ENCODE results near the gene TNPO3. TPM values are rescaled to one million over a fixed set of nuclear protein-coding genes. Genes with fewer than 3 reads are reported as not detected.
"Not testable (repeated sequence)": the region's sequence is repeated elsewhere in the genome, so short reads cannot be mapped to it uniquely, and the experiment has no call there.

Gene TNPO3
- total RNA-seq, 3 donors from 2014 or later = 71.4 to 73.9 (median 72.0) TPM

DNA sequence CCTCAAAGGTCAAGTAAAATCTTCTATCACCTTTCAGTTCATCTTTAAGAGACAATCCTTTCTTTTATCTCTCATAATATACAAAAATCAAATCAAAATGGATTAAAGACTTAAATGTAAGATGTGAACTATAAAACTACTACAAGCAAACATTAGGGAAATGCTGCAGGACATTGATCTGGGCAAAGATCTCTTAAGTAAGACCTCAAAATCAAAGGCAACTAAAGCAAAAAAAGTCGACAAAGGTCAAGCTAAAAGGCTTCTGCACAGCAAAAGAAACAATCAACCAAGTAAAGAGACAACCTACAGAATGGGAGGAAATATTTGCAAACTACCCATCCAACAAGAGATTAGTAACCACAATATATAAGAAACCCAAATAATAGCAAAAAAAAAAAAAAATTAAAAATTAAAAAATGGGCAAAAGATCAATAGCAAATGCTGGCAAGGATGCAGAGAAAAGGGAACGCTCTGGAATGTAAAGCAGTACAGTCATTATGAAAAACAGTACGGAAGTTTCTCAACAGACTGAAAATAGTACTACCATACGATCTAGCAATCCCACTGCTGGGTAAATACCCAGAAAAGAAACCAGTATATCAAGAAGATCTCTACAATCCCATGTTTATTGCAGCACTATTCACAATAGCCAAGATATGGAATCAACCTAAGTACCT, 41.7 kb downstream of the TNPO3 start:
- H3K4me1 Mint-ChIP-seq (ENCODE audit: low read depth) = peaks cover 26% of the 10 kb centered on the region
- DNase-seq = no peak
- peaks cover 34% of the 10 kb centered on the region for H3K36me3 Mint-ChIP-seq (ENCODE audit: insufficient read depth)
- no peak for ATAC-seq
- no peak overlapping the region for H3K4me3 Mint-ChIP-seq
- H3K9me3 Mint-ChIP-seq = no peaks in the 10 kb centered on the region
- no peaks in the 10 kb centered on the region for H3K27me3 Mint-ChIP-seq (ENCODE audit: low read depth)

DNA sequence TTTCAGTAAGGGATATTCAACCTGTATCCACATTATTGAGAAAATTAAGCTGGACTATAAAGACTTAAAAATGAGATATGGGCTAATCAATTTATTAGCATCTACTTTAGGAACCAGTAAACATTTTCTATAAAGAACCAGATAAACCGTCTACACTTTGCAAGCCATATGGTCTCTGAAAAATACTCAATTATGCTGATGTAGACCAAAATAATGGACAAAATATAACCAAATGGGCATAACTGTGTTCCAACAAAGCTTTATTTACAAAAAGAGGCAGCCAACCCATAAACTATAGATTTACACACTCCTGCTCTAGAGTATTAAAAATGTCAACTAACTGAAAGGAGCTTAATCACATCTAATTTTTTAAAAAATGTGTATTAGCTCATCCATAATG, 42.3 kb downstream of the TNPO3 start:
- DNase-seq = no peak
- Mint-ChIP-seq H3K27me3 (ENCODE audit: low read depth) (no peaks in the 10 kb centered on the region), H3K36me3 (ENCODE audit: insufficient read depth) (peaks cover 34% of the 10 kb centered on the region), H3K9me3 (no peaks in the 10 kb centered on the region), H3K4me3 (no peak overlapping the region), H3K4me1 (ENCODE audit: low read depth) (peaks cover 29% of the 10 kb centered on the region)
- ATAC-seq = no peak

DNA sequence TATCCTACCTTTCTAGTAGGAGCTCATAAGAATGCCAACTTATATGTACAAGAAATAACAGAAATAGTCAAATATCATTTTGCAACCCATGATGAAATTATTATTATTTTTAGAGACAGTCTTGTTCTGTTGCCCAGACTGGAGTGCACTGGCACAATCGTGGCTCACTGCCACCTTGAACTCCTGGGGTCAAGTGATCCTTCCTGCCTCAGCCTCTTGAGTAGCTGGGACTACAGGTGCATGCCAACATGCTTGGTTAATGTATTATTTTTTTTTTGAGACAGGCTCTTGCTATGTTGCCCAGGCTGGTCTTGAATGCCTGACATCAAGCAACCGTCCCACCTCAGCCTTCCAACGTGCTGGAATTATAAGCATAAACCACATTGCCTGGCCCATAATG, 44.8 kb downstream of the TNPO3 start:
- DNase-seq (no peak), ATAC-seq (no peak)
- no peak overlapping the region for H3K4me3 Mint-ChIP-seq
- H3K36me3 Mint-ChIP-seq (ENCODE audit: insufficient read depth) = peaks cover 39% of the 10 kb centered on the region
- H3K27me3 Mint-ChIP-seq (ENCODE audit: low read depth) = no peaks in the 10 kb centered on the region
- H3K9me3 Mint-ChIP-seq = no peaks in the 10 kb centered on the region
- H3K4me1 Mint-ChIP-seq (ENCODE audit: low read depth) = peaks cover 34% of the 10 kb centered on the region

DNA sequence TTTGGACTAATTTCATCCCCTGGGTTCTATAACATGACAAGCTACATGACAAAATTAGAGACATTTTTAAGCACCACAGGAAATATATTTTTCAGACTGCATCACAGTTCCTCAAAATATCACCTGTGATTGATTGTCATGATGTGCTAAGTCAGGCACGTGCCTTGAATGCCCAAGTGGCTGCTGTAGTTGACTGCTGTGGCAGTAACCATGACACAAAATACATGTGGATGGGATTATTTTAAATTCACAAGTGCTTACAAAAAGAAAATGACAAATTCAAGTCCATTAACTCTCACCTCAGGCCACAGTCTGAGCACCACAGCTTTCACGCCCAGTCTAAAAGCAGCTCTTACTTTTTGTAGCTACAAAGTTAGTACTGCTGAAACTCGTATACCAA, 45.5 kb downstream of the TNPO3 start:
- Mint-ChIP-seq H3K36me3 (ENCODE audit: insufficient read depth) (peaks cover 36% of the 10 kb centered on the region), H3K4me1 (ENCODE audit: low read depth) (peaks cover 34% of the 10 kb centered on the region), H3K4me3 (no peak overlapping the region)

DNA sequence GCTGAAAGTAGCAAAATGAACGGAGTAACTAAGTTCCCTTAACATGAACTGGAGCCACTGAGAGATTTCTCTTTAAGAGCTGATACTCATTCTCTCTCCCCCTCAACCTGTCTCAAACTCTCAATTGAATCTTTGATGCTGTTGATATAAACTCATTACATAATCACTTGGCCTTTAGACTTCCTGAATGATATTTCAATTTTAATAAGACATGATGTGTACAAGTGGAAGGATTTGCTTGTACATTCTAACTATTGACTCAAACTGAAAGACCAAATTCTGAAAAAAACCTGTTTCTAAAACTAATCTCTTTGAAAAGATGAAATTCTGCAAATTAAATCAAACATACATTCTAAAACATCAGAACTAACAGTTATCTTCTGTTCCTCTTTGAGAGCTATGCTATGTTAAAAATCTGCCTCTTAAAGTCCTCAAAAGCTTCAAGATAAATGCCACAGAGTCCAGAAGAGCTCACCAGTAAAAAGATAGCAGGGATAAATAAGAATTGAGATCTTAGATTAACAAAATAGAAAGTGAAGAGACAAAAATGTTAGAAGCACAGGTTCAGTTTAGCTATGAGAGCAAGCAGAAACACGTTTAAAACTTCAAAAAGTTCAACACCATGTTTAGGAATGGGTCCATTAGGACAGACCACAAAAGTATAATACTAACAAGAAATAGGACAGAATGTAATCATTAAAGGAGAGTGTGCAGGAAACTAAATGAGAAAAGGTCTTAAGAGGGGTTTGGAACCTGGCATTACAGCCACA, 46.1 kb downstream of the TNPO3 start:
- H3K9me3 Mint-ChIP-seq = no peaks in the 10 kb centered on the region
- ATAC-seq (peak; percentile 95 to 97), DNase-seq (no peak)
- H3K36me3 Mint-ChIP-seq (ENCODE audit: insufficient read depth) = peaks cover 37% of the 10 kb centered on the region
- H3K27me3 Mint-ChIP-seq (ENCODE audit: low read depth) = no peaks in the 10 kb centered on the region
- H3K4me3 Mint-ChIP-seq = peak overlapping the region; percentile 22
- peaks cover 33% of the 10 kb centered on the region for H3K4me1 Mint-ChIP-seq (ENCODE audit: low read depth)

More for the DNA sequence above, 45.5 kb downstream of the TNPO3 start:
- no peak for DNase-seq
- Mint-ChIP-seq H3K27me3 (ENCODE audit: low read depth) (no peaks in the 10 kb centered on the region), H3K9me3 (no peaks in the 10 kb centered on the region)
- no peak for ATAC-seq

DNA sequence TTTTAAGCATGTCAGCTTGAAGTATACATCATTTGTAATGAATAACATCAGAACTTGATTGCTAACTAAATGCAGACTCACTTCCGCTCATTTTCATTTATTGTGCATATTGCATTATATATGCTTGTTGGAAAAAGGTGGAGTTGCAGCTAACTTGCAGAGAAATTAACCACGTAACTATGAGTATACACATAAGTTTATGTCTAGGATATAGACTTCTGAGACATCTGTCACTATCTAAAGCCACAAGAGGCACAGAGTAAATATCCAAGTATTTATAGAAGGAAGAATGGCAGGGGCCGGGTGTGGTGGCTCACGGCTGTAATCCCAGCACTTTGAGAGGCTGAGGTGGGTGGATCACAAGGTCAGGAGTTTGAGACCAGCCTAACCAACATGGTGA, 47.3 kb downstream of the TNPO3 start:
- H3K4me1 Mint-ChIP-seq (ENCODE audit: low read depth) = peaks cover 29% of the 10 kb centered on the region
- DNase-seq (no peak), ATAC-seq (no peak)
- no peaks in the 10 kb centered on the region for H3K9me3 Mint-ChIP-seq
- H3K36me3 Mint-ChIP-seq (ENCODE audit: insufficient read depth) = peaks cover 31% of the 10 kb centered on the region
- H3K4me3 Mint-ChIP-seq = no peak overlapping the region
- no peaks in the 10 kb centered on the region for H3K27me3 Mint-ChIP-seq (ENCODE audit: low read depth)

DNA sequence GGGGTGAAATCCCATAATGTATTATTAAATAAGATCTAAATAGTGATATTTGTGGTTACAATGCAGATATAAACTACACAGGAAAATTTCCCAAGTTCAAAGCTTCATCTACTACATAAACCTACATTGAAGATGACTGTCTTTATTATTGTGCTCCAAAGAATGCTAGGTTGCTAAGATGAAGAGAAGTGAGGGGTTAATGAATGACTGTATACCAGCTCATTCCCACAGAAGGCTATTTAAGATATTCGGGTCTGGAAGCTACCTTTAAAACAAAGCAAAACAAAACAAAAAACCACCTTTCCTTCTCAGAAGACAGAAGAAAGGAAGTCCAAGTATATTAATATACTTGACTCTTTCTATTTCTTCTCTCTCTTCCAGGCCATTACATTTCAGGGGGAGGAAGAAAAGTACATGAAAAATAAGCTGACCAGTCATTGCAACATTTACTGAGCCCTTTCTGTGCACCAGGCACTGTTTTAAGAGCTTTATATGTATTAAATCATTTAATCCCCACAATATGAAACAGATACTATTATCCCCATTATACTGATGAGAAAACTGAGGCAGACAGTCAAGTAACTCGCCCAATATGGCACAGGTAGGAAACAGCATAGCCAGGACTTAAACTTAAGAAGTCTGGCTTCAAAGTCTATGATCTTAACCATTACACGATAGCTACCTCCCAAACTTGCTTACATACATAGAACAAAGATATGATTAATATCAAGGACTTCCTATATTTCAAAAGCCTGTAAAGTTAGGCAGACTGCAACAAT, 48.1 kb downstream of the TNPO3 start:
- H3K36me3 Mint-ChIP-seq (ENCODE audit: insufficient read depth) = peaks cover 38% of the 10 kb centered on the region
- no peaks in the 10 kb centered on the region for H3K27me3 Mint-ChIP-seq (ENCODE audit: low read depth)
- no peak overlapping the region for H3K4me3 Mint-ChIP-seq
- ATAC-seq (no peak), DNase-seq (no peak)
- H3K9me3 Mint-ChIP-seq = no peaks in the 10 kb centered on the region
- H3K4me1 Mint-ChIP-seq (ENCODE audit: low read depth) = peaks cover 29% of the 10 kb centered on the region

DNA sequence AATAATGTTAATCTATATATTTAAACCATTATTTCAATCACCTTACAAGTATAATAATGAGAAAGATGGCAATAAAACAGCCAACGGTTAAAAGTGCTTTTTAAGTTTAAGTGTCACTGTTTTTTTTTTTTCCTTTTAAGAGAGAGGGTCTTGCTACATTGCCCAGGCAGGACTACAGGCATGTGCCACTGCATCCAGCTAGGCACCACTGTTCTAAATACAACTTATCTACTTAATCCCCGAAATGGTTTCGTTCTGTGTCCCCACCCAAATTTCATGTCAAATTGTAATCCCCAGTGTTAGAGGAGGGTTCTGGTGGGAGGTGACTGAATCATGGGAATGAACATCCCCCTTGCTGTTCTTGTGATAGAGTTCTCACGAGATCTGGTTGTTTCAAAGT, 49.7 kb downstream of the TNPO3 start:
- DNase-seq (no peak), ATAC-seq (no peak)
- Mint-ChIP-seq H3K4me1 (ENCODE audit: low read depth) (peaks cover 26% of the 10 kb centered on the region), H3K4me3 (no peak overlapping the region), H3K36me3 (ENCODE audit: insufficient read depth) (peaks cover 39% of the 10 kb centered on the region), H3K9me3 (no peaks in the 10 kb centered on the region), H3K27me3 (ENCODE audit: low read depth) (no peaks in the 10 kb centered on the region)

DNA sequence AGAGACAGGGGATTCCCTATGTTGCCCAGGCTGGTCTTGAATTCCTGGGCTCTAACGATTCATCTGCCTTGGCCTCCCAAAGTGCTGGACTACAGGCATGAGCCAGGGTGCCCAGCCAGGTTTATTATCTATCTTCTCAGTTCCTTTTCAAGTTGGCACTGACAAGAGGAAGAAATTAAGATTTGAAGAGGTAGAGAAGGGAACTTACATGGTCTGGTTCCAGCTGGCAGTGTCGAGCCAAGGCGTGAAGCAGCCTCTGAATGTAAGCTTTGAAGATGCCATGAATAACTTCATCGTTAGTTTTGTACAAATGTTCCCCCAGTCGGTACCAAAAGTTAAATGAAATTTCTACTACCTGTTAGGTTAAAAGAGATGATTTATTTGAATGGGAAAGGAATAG, 57.7 kb downstream of the TNPO3 start:
- DNase-seq (no peak), ATAC-seq (no peak)
- Mint-ChIP-seq H3K4me3 (no peak overlapping the region), H3K27me3 (ENCODE audit: low read depth) (no peaks in the 10 kb centered on the region), H3K36me3 (ENCODE audit: insufficient read depth) (peaks cover 24% of the 10 kb centered on the region), H3K9me3 (no peaks in the 10 kb centered on the region), H3K4me1 (ENCODE audit: low read depth) (no peaks in the 10 kb centered on the region)

DNA sequence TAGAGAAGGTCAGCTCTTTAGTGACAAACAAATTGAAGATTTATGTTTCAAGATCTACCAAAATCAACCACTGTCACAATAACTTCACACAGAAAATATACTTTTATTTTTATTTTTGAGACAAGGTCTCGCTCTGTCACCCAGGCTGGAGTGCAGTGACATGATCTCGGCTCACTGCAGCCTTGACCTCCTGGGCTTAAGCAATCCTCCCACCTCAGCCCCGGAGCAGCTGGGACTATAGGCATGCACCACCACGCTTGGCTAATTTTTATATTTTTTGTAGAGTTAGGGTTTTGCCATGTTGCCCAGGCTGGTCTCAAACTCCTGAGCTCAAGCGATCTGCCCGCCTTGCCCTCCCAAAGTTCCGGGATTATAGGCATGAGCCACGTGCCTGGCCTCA, 60.4 kb downstream of the TNPO3 start:
- not testable (repeated sequence) for H3K4me3 Mint-ChIP-seq; DNase-seq; H3K9me3 Mint-ChIP-seq; H3K4me1 Mint-ChIP-seq (ENCODE audit: low read depth); H3K27me3 Mint-ChIP-seq (ENCODE audit: low read depth); ATAC-seq
- H3K36me3 Mint-ChIP-seq (ENCODE audit: insufficient read depth) = peaks cover 18% of the 10 kb centered on the region

DNA sequence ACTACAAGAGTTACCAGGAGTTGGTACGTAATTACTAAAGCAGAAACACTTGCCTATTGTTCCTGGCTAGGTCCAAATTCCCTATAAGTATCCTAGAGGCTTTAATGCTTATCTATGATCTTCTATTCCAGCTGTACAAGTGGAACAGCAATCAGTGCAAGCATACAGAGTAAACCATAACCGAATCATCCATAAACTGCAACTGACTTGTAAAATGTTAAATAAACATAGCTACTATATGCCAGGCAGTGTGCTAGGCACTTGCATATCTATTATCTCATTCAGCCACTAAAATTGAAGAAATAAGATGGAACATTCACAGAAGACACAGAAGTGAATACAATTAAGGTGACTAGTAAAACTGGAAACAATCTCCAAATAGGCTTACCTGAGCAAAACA, 61.5 kb downstream of the TNPO3 start:
- no peaks in the 10 kb centered on the region for H3K9me3 Mint-ChIP-seq
- H3K27me3 Mint-ChIP-seq (ENCODE audit: low read depth) = no peaks in the 10 kb centered on the region
- DNase-seq (no peak), ATAC-seq (no peak)
- H3K4me3 Mint-ChIP-seq = no peak overlapping the region
- no peaks in the 10 kb centered on the region for H3K4me1 Mint-ChIP-seq (ENCODE audit: low read depth)
- H3K36me3 Mint-ChIP-seq (ENCODE audit: insufficient read depth) = peaks cover 18% of the 10 kb centered on the region

DNA sequence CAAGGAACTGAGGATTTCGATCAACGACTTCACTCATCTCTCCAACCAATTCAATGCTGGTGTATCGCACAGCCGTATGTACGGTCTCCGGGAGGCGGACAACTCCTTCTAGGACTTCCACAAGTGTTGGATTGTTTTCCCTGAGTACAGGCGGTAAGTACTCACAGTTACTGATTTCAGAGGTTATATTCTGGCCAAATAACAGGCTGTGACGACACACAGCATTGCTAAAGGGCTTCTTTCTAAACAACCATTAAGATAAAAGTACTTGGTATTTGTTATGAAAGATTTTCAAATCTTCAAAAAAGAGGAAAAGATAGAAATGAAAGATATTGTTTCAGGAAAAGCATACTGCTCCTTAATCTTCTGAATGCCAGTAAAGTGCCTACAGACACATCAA, 65.0 kb downstream of the TNPO3 start:
- Mint-ChIP-seq H3K9me3 (no peaks in the 10 kb centered on the region), H3K4me3 (no peak overlapping the region), H3K27me3 (ENCODE audit: low read depth) (no peaks in the 10 kb centered on the region), H3K4me1 (ENCODE audit: low read depth) (no peaks in the 10 kb centered on the region), H3K36me3 (ENCODE audit: insufficient read depth) (peaks cover 29% of the 10 kb centered on the region)
- DNase-seq (no peak), ATAC-seq (no peak)

DNA sequence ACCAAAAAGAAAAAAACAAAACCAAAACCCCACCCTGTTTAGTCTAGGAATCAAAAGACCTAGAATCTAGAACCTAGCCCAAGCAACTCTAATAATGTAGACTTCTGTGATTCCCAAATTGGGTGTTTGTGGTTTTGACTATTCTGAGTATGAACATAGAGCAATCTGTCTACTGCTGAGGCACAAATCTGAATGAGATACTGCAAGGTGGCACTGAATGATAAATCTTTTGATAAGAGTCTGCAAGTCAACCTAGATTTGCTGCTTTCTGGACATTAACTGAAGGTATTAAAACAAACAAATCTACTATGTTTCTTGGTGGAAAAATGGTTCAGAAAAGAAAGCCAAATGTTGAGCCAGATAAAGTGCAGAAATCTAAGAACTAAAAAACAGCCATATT, 66.5 kb downstream of the TNPO3 start:
- DNase-seq (no peak), ATAC-seq (no peak)
- no peaks in the 10 kb centered on the region for H3K4me1 Mint-ChIP-seq (ENCODE audit: low read depth)
- H3K27me3 Mint-ChIP-seq (ENCODE audit: low read depth) = no peaks in the 10 kb centered on the region
- peaks cover 32% of the 10 kb centered on the region for H3K36me3 Mint-ChIP-seq (ENCODE audit: insufficient read depth)
- no peak overlapping the region for H3K4me3 Mint-ChIP-seq
- H3K9me3 Mint-ChIP-seq = no peaks in the 10 kb centered on the region

DNA sequence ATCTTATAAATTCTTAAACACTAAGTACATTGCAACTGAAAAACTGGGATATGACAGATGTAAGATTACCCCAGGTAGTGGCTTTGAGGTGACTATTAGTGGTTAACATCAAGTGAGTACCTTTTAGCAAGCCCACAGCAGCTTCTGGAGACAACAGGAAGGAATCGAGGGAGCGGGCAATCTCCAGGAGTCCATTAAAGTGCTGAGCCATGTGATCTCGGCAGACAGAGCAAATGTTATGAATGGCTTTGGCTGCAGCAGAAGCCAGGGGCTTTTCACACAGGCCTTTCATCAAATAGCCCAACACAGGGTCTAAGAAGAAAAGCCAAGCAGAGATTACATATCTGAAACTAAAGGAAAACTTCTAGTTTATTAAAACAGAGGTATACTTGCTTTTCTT, 68.3 kb downstream of the TNPO3 start:
- peaks cover 41% of the 10 kb centered on the region for H3K36me3 Mint-ChIP-seq (ENCODE audit: insufficient read depth)
- ATAC-seq (no peak), DNase-seq (no peak)
- H3K27me3 Mint-ChIP-seq (ENCODE audit: low read depth) = no peaks in the 10 kb centered on the region
- H3K4me1 Mint-ChIP-seq (ENCODE audit: low read depth) = no peaks in the 10 kb centered on the region
- no peaks in the 10 kb centered on the region for H3K9me3 Mint-ChIP-seq
- H3K4me3 Mint-ChIP-seq = no peak overlapping the region

Measured in activated T-cell treated with anti-CD3 and anti-CD28 coated beads, Interleukin-2, amount 50 U/mL, for 4 hours (primary cell).